ENCODE measurements around the gene SMOC1. TPM values are rescaled to one million over a fixed set of nuclear protein-coding genes. Genes with fewer than 3 reads are reported as not detected.

Gene SMOC1
- total RNA-seq, 1 donor from 2014 or later = 4.4 TPM

GRCh38 chr14:69982886-69983285 lies 103.7 kb downstream of the SMOC1 start:
- Histone ChIP-seq H3K4me3 (no peak overlapping the region), H3K4me1 (peaks cover 5% of the 10 kb centered on the region), H3K27ac (replicated peaks) (no peak overlapping the region), H3K36me3 (no peaks in the 10 kb centered on the region), H3K9me3 (replicated peaks) (no peaks in the 10 kb centered on the region), H3K27me3 (ENCODE audit: low read depth) (peaks cover 58% of the 10 kb centered on the region)
- TF ChIP-seq, protein P1, sequence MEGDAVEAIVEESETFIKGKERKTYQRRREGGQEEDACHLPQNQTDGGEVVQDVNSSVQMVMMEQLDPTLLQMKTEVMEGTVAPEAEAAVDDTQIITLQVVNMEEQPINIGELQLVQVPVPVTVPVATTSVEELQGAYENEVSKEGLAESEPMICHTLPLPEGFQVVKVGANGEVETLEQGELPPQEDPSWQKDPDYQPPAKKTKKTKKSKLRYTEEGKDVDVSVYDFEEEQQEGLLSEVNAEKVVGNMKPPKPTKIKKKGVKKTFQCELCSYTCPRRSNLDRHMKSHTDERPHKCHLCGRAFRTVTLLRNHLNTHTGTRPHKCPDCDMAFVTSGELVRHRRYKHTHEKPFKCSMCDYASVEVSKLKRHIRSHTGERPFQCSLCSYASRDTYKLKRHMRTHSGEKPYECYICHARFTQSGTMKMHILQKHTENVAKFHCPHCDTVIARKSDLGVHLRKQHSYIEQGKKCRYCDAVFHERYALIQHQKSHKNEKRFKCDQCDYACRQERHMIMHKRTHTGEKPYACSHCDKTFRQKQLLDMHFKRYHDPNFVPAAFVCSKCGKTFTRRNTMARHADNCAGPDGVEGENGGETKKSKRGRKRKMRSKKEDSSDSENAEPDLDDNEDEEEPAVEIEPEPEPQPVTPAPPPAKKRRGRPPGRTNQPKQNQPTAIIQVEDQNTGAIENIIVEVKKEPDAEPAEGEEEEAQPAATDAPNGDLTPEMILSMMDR (IDR thresholded peaks at IDR 0.05; ENCODE audit: borderline replicate concordance) = no peak
- intact Hi-C loops (cut with micrococcal nuclease) = no loop called here
- DNase-seq = no peak

DNA sequence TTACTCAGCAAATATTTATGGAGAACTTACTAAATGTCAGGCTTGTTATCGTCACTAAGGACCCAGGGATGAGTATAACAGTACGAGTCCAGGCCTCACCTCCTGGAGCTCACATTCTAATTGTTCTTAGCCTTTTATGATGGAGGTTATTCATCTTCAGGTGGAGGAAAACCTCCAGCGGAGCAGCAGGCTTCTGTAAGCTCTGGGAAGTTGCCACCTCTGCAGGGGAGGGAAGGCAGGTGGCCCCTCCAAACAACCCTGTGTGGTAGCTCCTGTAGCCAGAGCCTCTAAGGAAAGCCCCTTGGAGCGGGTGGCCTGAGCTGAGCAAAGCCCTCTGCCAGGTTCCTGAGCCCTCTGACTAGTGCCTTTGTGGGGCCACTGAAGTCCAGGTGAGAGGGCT lies 104.1 kb downstream of the SMOC1 start:
- TF ChIP-seq, protein P1 (IDR thresholded peaks at IDR 0.05; ENCODE audit: borderline replicate concordance) = no peak
- Histone ChIP-seq H3K27me3 (ENCODE audit: low read depth) (peaks cover 57% of the 10 kb centered on the region), H3K27ac (replicated peaks) (no peak overlapping the region), H3K9me3 (replicated peaks) (no peaks in the 10 kb centered on the region), H3K4me3 (no peak overlapping the region), H3K4me1 (peaks cover 5% of the 10 kb centered on the region), H3K36me3 (no peaks in the 10 kb centered on the region)
- intact Hi-C loops (cut with micrococcal nuclease) = no loop called here
- DNase-seq = no peak

- no peak overlapping the region for H3K4me3 ChIP-seq
- peaks cover 5% of the 10 kb centered on the region for H3K4me1 ChIP-seq
- TF ChIP-seq, protein P1 (IDR thresholded peaks at IDR 0.05; ENCODE audit: borderline replicate concordance) = no peak
- DNase-seq = no peak
- peaks cover 58% of the 10 kb centered on the region for H3K27me3 ChIP-seq (ENCODE audit: low read depth)
- no peaks in the 10 kb centered on the region for H3K36me3 ChIP-seq
- no peak overlapping the region for H3K27ac ChIP-seq (replicated peaks)
- H3K9me3 ChIP-seq (replicated peaks) = peaks cover 5% of the 10 kb centered on the region
- intact Hi-C loops (cut with micrococcal nuclease) = no loop called here
Measured at GRCh38 chr14:69985463-69985862, 106.2 kb downstream of the SMOC1 start.

DNA sequence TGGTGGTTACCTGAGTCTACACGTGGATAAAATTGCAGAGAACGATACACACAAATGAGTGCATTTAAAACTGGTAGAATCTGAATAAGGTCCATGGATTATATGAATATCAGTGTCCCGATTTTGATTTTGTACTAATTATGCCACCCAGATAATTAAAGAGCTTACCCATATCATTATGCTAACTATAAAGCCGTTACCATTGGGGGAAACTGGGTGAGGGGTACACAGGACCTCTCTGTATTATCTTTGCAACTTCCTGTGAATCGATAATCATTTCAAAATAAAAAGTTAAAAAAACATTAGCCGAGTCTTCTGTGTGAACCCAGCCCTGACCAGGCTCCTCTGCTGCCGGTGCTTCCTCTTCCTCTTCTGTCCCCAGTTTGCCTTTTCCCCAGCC lies 107.1 kb downstream of the SMOC1 start:
- Histone ChIP-seq H3K27me3 (ENCODE audit: low read depth) (peaks cover 56% of the 10 kb centered on the region), H3K36me3 (no peaks in the 10 kb centered on the region), H3K4me1 (peaks cover 5% of the 10 kb centered on the region), H3K4me3 (no peak overlapping the region), H3K9me3 (replicated peaks) (peaks cover 5% of the 10 kb centered on the region), H3K27ac (replicated peaks) (no peak overlapping the region)
- TF ChIP-seq, protein P1 (IDR thresholded peaks at IDR 0.05; ENCODE audit: borderline replicate concordance) = no peak
- intact Hi-C loops (cut with micrococcal nuclease) = no loop called here
- DNase-seq = no peak

DNA sequence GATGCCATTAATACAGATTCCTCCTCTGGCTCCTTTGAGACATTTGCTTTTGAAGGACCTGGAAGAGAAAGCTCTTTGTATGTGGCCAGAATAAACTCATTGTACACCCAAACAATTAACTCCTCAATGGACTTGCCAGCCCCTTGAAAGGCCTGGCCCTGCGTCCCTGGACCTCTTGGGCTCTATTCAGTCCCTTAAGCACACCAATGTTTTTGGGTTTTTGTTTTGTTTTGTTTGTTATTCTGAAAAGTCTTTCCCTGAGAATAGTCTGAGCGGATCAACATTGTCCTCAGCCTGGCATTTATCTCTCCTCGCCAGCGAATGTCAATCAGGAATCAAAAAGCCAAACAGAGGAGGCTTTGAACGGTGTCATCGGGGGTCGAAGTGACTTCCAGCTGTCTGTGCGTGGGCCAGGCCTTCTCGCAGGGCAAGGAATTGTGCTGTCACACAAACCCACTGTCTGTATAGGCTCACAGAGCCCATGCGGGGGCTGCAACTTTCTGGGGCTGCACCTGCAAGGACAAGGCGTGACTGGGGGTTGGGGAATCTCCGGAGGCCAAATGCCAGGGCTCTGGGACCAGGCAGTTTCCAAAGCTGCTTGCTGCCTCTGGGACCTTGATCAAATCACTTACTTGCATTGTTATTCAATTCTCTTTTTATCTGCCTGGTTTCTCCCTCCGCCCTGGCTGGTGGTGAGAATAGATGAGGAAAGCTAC lies 108.3 kb downstream of the SMOC1 start:
- Histone ChIP-seq H3K9me3 (replicated peaks) (peaks cover 5% of the 10 kb centered on the region), H3K27ac (replicated peaks) (no peak overlapping the region), H3K36me3 (no peaks in the 10 kb centered on the region), H3K4me1 (peaks cover 2% of the 10 kb centered on the region), H3K27me3 (ENCODE audit: low read depth) (peaks cover 61% of the 10 kb centered on the region), H3K4me3 (no peak overlapping the region)
- TF ChIP-seq, protein P1 (IDR thresholded peaks at IDR 0.05; ENCODE audit: borderline replicate concordance) = no peak
- DNase-seq = no peak
- intact Hi-C loops (cut with micrococcal nuclease) = no loop called here

Measured in left ventricle myocardium inferior (tissue), 1 donor.